Ramos (cell line): ENCODE results near the gene LRRD1.
"Not testable (repeated sequence)": the region's sequence is repeated elsewhere in the genome, so short reads cannot be mapped to it uniquely, and the experiment has no call there.

Experiments
- in situ Hi-C: fragments of 300-500 bp; cut with MboI; formaldehyde crosslinking; loops from one replicate; pipeline ENCODE4 v1.14.3; 2022; ENCODE audit warnings: low sequenced_read_pairs; ENCODE audit not compliant: unreplicated experiment

LRRD1 gene

GRCh38 chr7:92143192-92143880 lies 35.6 kb downstream of the LRRD1 start:
- in situ Hi-C loops = not testable (repeated sequence)

- in situ Hi-C loops = not testable (repeated sequence)
Observed at GRCh38 chr7:92142791-92143190, 36.2 kb downstream of the LRRD1 start.

- in situ Hi-C loops = no loop called here
Observed at GRCh38 chr7:92141161-92141560, 37.8 kb downstream of the LRRD1 start.

- in situ Hi-C loops = no loop called here
Observed at GRCh38 chr7:92137557-92137956, 41.4 kb downstream of the LRRD1 start.

- in situ Hi-C loops = no loop called here
Observed at GRCh38 chr7:92135052-92135889, 43.7 kb downstream of the LRRD1 start.

- in situ Hi-C loops = no loop called here
Observed at GRCh38 chr7:92134271-92135051, 44.5 kb downstream of the LRRD1 start, which contains the start of gene CYP51A1. Gene CYP51A1 (minus strand): TSS chr7:92134477. CDS start chr7:92134364, 113 bp downstream.

- in situ Hi-C loops = no loop called here
Observed at GRCh38 chr7:92133737-92134270, 45.1 kb downstream of the LRRD1 start.

GRCh38 chr7:92133133-92133736 lies 45.7 kb downstream of the LRRD1 start:
- in situ Hi-C loops = no loop called here

GRCh38 chr7:92131764-92132330 lies 47.1 kb downstream of the LRRD1 start:
- in situ Hi-C loops = no loop called here

GRCh38 chr7:92131093-92131492 lies 47.8 kb downstream of the LRRD1 start:
- in situ Hi-C loops = no loop called here

- in situ Hi-C loops = no loop called here
Observed at GRCh38 chr7:92121681-92122080, 57.3 kb downstream of the LRRD1 start.

GRCh38 chr7:92119213-92119759 lies 59.7 kb downstream of the LRRD1 start:
- in situ Hi-C loops = no loop called here

- in situ Hi-C loops = no loop called here
Observed at GRCh38 chr7:92116949-92117348, 62.0 kb downstream of the LRRD1 start.

- in situ Hi-C loops = no loop called here
Observed at GRCh38 chr7:92115821-92116220, 63.1 kb downstream of the LRRD1 start.

- in situ Hi-C loops = no loop called here
Observed at GRCh38 chr7:92110857-92111256, 68.1 kb downstream of the LRRD1 start.

GRCh38 chr7:92108821-92109220 lies 70.1 kb downstream of the LRRD1 start:
- in situ Hi-C loops = no loop called here

GRCh38 chr7:92102862-92103261 lies 76.1 kb downstream of the LRRD1 start:
- in situ Hi-C loops = not testable (repeated sequence)

- in situ Hi-C loops = no loop called here
Observed at GRCh38 chr7:92100534-92100933, 78.4 kb downstream of the LRRD1 start.

GRCh38 chr7:92095380-92095779 lies 83.6 kb downstream of the LRRD1 start:
- in situ Hi-C loops = no loop called here
